ENCODE results near the gene MYOZ2. TPM values are rescaled to one million over a fixed set of nuclear protein-coding genes. Genes with fewer than 3 reads are reported as not detected.

MYOZ2 gene
- total RNA-seq, 4 donors from 2014 or later = not detected

DNA sequence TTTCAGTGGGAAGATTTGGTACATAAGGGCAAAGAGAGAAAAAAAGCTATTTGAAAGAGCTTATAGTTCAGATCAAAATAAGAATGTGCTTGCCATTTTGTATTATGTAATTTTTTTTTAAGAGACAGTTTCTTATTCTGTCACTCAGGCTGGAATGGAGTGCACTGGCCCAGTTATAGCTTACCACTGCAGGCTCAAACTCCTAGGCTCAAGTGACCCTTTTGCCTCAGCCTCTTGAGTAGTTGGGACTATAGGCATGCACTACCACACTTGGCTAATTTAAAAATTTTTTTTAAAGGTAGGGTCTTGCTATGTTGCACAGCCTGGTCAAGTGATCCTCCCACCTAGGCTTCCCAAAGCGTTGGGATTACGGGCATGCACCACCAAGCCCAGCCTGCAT, 54.7 kb downstream of the MYOZ2 start:
- DNase-seq (ENCODE audit: low spot score in 2 of 2) = no peak
- Histone ChIP-seq H3K9me3 (no peaks in the 10 kb centered on the region), H3K36me3 (no peaks in the 10 kb centered on the region), H3K27ac (peak overlapping the region; percentile 24), H3K27me3 (no peaks in the 10 kb centered on the region), H3K4me1 (peaks cover 15% of the 10 kb centered on the region), H3K4me3 (no peak overlapping the region)
- 98% methylated on average over 2 of the region's 2 CpGs for WGBS
- TF ChIP-seq, protein P1, sequence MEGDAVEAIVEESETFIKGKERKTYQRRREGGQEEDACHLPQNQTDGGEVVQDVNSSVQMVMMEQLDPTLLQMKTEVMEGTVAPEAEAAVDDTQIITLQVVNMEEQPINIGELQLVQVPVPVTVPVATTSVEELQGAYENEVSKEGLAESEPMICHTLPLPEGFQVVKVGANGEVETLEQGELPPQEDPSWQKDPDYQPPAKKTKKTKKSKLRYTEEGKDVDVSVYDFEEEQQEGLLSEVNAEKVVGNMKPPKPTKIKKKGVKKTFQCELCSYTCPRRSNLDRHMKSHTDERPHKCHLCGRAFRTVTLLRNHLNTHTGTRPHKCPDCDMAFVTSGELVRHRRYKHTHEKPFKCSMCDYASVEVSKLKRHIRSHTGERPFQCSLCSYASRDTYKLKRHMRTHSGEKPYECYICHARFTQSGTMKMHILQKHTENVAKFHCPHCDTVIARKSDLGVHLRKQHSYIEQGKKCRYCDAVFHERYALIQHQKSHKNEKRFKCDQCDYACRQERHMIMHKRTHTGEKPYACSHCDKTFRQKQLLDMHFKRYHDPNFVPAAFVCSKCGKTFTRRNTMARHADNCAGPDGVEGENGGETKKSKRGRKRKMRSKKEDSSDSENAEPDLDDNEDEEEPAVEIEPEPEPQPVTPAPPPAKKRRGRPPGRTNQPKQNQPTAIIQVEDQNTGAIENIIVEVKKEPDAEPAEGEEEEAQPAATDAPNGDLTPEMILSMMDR (IDR thresholded peaks at IDR 0.05) = no peak
- TF ChIP-seq POLR2A (IDR thresholded peaks at IDR 0.05) (no peak), POLR2AphosphoS5 (IDR thresholded peaks at IDR 0.05) (no peak), EP300 (IDR thresholded peaks at IDR 0.05) (no peak)

DNA sequence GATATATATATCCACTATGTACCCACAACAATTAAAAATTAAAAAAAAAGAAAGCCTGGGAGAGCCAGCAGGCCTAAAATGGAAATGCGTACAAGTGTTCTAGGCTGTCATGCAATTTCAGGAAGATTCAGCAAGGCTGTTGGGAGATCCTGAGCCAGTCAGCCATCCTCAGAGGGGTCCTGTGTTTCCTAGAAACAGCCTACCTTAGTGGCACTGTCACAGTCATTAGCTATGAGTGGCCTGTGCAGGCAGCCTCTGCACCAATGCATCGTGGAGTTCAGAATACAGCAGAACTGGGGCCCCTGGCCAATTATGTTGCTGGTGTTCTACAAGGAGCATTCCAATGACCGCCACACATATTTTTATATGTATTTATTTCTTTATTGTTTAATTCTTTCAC, 55.9 kb downstream of the MYOZ2 start:
- DNase-seq (ENCODE audit: low spot score in 2 of 2) = no peak
- H3K4me3 ChIP-seq = no peak overlapping the region
- H3K27ac ChIP-seq = no peak overlapping the region
- TF ChIP-seq POLR2AphosphoS5 (IDR thresholded peaks at IDR 0.05) (no peak), POLR2A (IDR thresholded peaks at IDR 0.05) (no peak), EP300 (IDR thresholded peaks at IDR 0.05) (no peak)
- TF ChIP-seq, protein P1 (IDR thresholded peaks at IDR 0.05) = no peak
- H3K36me3 ChIP-seq = no peaks in the 10 kb centered on the region
- H3K4me1 ChIP-seq = peaks cover 15% of the 10 kb centered on the region
- H3K27me3 ChIP-seq = no peaks in the 10 kb centered on the region
- no peaks in the 10 kb centered on the region for H3K9me3 ChIP-seq
- WGBS = 89% methylated on average over 3 of the region's 3 CpGs

GRCh38 chr4:119197772-119198212, 62.2 kb downstream of the MYOZ2 start:
- TF ChIP-seq, protein P1 (IDR thresholded peaks at IDR 0.05) = no peak
- TF ChIP-seq POLR2A (IDR thresholded peaks at IDR 0.05) (no peak), EP300 (IDR thresholded peaks at IDR 0.05) (no peak), POLR2AphosphoS5 (IDR thresholded peaks at IDR 0.05) (no peak)
- WGBS = 96% methylated on average over 8 of the region's 11 CpGs
- DNase-seq (ENCODE audit: low spot score in 2 of 2) = no peak
- no peaks in the 10 kb centered on the region for H3K4me1 ChIP-seq
- H3K9me3 ChIP-seq = no peaks in the 10 kb centered on the region
- H3K36me3 ChIP-seq = no peaks in the 10 kb centered on the region
- H3K4me3 ChIP-seq = no peak overlapping the region
- no peak overlapping the region for H3K27ac ChIP-seq
- no peaks in the 10 kb centered on the region for H3K27me3 ChIP-seq

DNA sequence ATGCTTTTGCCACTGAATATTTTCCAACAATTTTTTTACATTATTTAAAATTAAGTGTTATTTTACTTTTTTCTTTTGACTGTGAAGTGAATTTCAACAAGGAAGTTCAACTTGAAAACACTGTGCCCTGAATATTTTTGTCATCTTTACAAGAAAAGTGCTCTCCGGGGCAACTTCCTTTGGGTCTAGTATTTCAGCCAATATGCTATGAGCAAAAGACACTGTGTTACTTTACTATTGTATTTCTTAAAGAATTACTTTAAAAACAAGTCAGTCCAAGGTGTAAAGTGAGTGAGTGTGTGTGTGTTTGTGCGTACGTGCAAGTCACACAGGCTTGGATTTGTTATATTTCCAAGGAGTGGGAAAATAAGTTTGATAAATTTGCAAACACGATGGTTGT, 69.3 kb downstream of the MYOZ2 start:
- TF ChIP-seq POLR2AphosphoS5 (IDR thresholded peaks at IDR 0.05) = no peak
- TF ChIP-seq, protein P1 (IDR thresholded peaks at IDR 0.05) = no peak
- no peak for TF ChIP-seq POLR2A (IDR thresholded peaks at IDR 0.05)
- TF ChIP-seq EP300 (IDR thresholded peaks at IDR 0.05) = no peak
- H3K27ac ChIP-seq = peak overlapping the region; percentile 50
- no peak for DNase-seq (ENCODE audit: low spot score in 2 of 2)

DNA sequence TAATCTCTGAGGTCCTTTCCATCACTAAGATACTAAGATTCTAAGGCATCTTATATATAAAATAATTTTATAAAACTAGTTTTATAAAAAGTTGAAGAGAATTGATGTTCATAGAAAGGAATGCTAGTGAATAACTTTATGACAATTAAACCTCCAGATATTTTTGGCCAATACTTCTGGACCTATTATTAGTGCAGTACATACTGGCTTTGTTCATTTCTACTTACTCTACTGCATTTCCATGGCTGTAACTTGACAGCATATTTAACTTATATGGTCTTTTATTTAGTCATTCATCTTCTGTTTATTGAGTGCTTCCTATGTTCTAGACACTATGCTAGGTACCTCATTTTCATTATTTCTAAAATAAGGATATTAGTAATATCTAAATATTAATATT, 70.1 kb downstream of the MYOZ2 start:
- TF ChIP-seq POLR2A (IDR thresholded peaks at IDR 0.05) (no peak), POLR2AphosphoS5 (IDR thresholded peaks at IDR 0.05) (no peak), EP300 (IDR thresholded peaks at IDR 0.05) (no peak)
- TF ChIP-seq, protein P1 (IDR thresholded peaks at IDR 0.05) = no peak
- peaks cover 21% of the 10 kb centered on the region for H3K4me1 ChIP-seq
- no peaks in the 10 kb centered on the region for H3K36me3 ChIP-seq
- H3K4me3 ChIP-seq = no peak overlapping the region
- H3K27me3 ChIP-seq = no peaks in the 10 kb centered on the region
- no peaks in the 10 kb centered on the region for H3K9me3 ChIP-seq
- no peak for DNase-seq (ENCODE audit: low spot score in 2 of 2)
- peak overlapping the region; percentile 50 for H3K27ac ChIP-seq

More for the DNA sequence above, 69.3 kb downstream of the MYOZ2 start:
- no peak overlapping the region for H3K4me3 ChIP-seq
- H3K27me3 ChIP-seq = no peaks in the 10 kb centered on the region
- peaks cover 19% of the 10 kb centered on the region for H3K4me1 ChIP-seq
- H3K36me3 ChIP-seq = no peaks in the 10 kb centered on the region
- H3K9me3 ChIP-seq = no peaks in the 10 kb centered on the region
- WGBS = 74% methylated on average over 4 of the region's 4 CpGs
